ENCODE results near the gene EXOC2. TPM values are rescaled to one million over a fixed set of nuclear protein-coding genes. Genes with fewer than 3 reads are reported as not detected.
A peak's percentile ranks its signal among the peaks of the same experiment; 100 is the strongest.

The EXOC2 gene
- total and polyA plus RNA-seq, 9 donors = 19.5 to 25.1 (median 21.8) TPM

DNA sequence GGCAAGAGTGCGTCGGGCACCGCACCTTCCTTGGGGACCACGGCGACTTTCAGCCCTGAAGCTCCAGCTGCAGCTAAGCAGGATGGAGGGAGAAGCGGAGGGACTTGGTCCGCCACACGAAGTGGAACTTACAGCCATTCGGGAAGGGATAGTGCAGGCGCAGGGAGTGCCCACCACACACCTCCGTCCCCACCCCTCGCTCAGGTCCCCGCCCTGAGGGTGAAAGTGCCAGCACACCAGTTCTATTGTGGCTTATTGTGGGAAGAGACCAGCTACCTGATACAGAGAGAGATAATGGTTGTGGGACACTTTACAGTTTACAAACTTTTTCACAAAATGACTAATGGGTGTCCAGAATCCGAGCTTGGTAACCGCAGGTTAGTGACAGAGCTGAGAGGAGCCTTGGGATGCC lies 225.3 kb downstream of the EXOC2 start:
- 98% methylated on average over 5 of the region's 15 CpGs for WGBS (ENCODE audit: insufficient coverage)
- Histone ChIP-seq H3K36me3 (ENCODE audit: control insufficient read depth, insufficient read depth, low read length) (no peaks in the 10 kb centered on the region), H3K9me3 (replicated peaks; ENCODE audit: control insufficient read depth, low read depth, low read length) (no peaks in the 10 kb centered on the region), H3K27me3 (ENCODE audit: control insufficient read depth, insufficient read depth, low read length) (peaks cover 19% of the 10 kb centered on the region), H3K4me1 (ENCODE audit: control insufficient read depth, insufficient read depth, low read length) (peaks cover 4% of the 10 kb centered on the region), H3K27ac (ENCODE audit: low read length) (no peak overlapping the region), H3K4me3 (ENCODE audit: low read length) (no peak overlapping the region)
- DNase-seq = no peak

DNA sequence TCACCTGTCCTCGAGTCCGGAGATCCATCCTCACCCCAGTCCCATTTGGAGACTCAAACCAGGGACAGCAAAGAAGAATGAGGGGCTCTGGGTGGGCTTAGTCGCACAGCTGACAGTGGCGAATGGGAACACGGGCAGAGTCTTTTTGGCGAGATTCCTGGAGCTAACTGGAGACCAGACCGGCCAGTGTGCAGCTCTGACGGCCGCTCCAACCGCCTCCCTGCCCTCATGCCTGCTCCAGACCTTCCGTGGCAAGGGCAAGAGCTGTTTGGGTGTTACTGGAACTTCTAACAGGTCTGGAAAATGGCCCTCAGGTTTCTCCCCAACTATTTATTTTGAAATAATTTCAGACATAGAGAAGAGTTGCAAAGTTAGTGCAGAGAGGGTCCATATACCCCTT lies 225.8 kb downstream of the EXOC2 start:
- 73% methylated on average over 4 of the region's 11 CpGs for WGBS (ENCODE audit: insufficient coverage)
- H3K4me3 ChIP-seq (ENCODE audit: low read length) = no peak overlapping the region
- peaks cover 4% of the 10 kb centered on the region for H3K4me1 ChIP-seq (ENCODE audit: control insufficient read depth, insufficient read depth, low read length)
- no peaks in the 10 kb centered on the region for H3K36me3 ChIP-seq (ENCODE audit: control insufficient read depth, insufficient read depth, low read length)
- DNase-seq = no peak
- H3K27ac ChIP-seq (ENCODE audit: low read length) = no peak overlapping the region
- peaks cover 19% of the 10 kb centered on the region for H3K27me3 ChIP-seq (ENCODE audit: control insufficient read depth, insufficient read depth, low read length)
- no peaks in the 10 kb centered on the region for H3K9me3 ChIP-seq (replicated peaks; ENCODE audit: control insufficient read depth, low read depth, low read length)

DNA sequence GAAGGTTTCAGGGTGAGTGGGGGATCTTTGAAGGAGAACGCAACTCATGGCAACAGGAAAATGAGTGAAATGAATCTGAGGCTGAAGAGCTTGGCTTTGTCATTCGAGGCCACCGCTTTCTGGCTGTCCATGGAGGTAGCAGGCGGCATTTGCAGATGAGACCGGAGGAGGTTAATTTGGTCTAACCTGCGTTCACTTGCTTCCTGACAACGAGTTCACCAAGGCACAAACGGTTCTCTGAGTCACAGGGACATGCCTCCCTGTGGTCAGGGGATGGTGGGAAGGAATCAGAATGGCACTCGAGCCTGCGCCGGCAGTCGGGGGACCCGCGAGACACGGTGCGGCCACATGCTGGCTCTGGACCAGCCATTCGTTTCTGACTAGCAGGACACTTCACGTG lies 226.4 kb downstream of the EXOC2 start:
- H3K36me3 ChIP-seq (ENCODE audit: control insufficient read depth, insufficient read depth, low read length) = no peaks in the 10 kb centered on the region
- no peak overlapping the region for H3K4me3 ChIP-seq (ENCODE audit: low read length)
- DNase-seq = no peak
- WGBS (ENCODE audit: insufficient coverage) = 89% methylated on average over 18 of the region's 18 CpGs
- peaks cover 19% of the 10 kb centered on the region for H3K27me3 ChIP-seq (ENCODE audit: control insufficient read depth, insufficient read depth, low read length)
- peaks cover 4% of the 10 kb centered on the region for H3K4me1 ChIP-seq (ENCODE audit: control insufficient read depth, insufficient read depth, low read length)
- no peaks in the 10 kb centered on the region for H3K9me3 ChIP-seq (replicated peaks; ENCODE audit: control insufficient read depth, low read depth, low read length)
- H3K27ac ChIP-seq (ENCODE audit: low read length) = no peak overlapping the region

DNA sequence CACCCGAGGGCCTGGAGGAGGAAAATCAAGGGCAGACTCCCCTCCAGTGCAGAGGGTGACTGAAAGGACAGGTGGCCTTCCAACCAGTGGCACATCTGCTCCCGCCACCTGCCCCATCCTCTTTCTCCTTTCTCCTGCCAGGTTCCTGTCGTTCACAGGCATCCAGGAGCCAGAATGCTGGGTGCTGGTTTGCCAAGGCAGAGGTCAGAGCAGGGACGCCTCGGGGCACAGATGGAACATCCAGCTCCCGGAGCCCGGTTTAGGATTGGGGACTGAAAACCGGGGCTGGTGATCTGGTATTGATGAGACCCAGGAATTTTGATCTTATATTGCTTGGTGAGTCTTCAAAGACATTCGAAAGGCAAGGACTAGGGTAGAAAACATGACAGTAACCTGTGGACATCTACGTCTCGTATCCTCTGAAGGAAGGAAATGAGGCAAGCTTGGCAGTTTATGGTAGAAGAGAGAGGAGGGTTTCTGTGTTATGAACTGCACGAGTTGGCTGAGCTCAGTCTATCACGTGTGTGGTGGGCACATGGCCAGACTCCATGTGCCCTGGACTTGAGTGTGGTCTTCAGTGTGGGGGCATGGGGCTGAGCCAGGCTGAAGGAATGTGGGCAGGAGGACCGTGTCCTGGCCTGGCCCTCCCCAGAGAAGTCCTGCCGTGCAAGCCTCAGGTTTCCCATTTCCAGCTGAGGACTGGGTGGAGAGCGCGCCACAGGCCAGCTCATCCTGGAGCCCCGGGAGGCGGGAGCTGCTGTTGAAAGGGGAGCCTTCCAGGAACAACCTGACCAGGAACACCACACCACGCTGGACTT lies 227.2 kb downstream of the EXOC2 start:
- Histone ChIP-seq H3K9me3 (replicated peaks; ENCODE audit: control insufficient read depth, low read depth, low read length) (no peaks in the 10 kb centered on the region), H3K4me1 (ENCODE audit: control insufficient read depth, insufficient read depth, low read length) (peaks cover 4% of the 10 kb centered on the region), H3K4me3 (ENCODE audit: low read length) (no peak overlapping the region), H3K36me3 (ENCODE audit: control insufficient read depth, insufficient read depth, low read length) (no peaks in the 10 kb centered on the region), H3K27me3 (ENCODE audit: control insufficient read depth, insufficient read depth, low read length) (peaks cover 21% of the 10 kb centered on the region), H3K27ac (ENCODE audit: low read length) (no peak overlapping the region)
- DNase-seq = no peak
- WGBS (ENCODE audit: insufficient coverage) = 79% methylated on average over 13 of the region's 20 CpGs

DNA sequence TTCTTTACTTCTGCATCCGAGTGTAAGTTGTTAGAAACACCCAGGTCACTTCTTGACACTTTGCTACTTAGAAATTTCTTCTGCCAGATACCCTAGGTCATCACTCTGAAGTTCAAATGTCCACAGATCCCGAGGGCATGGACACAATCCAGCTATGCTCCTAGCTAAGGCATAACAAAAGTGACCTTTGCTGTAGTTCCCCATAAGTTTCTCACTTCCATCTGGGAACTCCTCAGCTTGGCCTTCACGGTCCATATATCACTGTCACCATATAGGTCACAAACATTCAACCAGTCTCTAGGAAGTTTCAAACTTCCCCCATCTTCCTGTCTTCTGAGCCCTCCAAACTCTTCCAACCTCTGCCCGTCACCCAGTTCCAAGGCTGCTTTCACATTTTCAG lies 236.1 kb downstream of the EXOC2 start:
- no peaks in the 10 kb centered on the region for H3K9me3 ChIP-seq (replicated peaks; ENCODE audit: control insufficient read depth, low read depth, low read length)
- no peak for DNase-seq
- H3K27ac ChIP-seq (ENCODE audit: low read length) = no peak overlapping the region
- H3K4me3 ChIP-seq (ENCODE audit: low read length) = no peak overlapping the region
- no peaks in the 10 kb centered on the region for H3K36me3 ChIP-seq (ENCODE audit: control insufficient read depth, insufficient read depth, low read length)
- H3K27me3 ChIP-seq (ENCODE audit: control insufficient read depth, insufficient read depth, low read length) = peaks cover 15% of the 10 kb centered on the region
- WGBS (ENCODE audit: insufficient coverage) = 89% methylated on average over 3 of the region's 4 CpGs
- peaks cover 12% of the 10 kb centered on the region for H3K4me1 ChIP-seq (ENCODE audit: control insufficient read depth, insufficient read depth, low read length)

DNA sequence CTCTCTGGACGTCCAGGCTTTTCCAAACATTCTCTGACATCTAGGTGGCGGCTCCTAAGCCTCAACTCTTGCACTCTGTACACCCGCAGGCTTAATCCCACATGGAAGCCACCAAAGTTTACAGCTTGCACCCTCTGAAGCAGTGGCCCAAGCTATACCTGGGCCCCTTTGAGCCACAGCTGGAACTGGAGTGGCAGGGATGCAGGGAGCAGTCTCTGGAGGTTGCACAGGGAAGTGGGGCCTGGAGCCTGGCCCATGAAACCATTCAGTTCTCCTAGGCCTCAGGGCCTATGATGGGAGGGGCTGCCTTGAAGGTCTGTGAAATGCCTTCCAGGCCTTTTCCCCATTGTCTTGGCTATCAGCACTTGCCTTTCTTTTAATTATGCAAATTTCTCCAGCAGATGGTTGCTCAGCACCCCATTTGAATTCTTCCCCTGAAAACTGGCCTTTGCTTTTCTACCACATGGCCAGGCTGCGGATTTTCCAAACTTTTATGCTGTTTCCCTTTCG lies 236.5 kb downstream of the EXOC2 start:
- 89% methylated on average over 5 of the region's 5 CpGs for WGBS (ENCODE audit: insufficient coverage)

DNA sequence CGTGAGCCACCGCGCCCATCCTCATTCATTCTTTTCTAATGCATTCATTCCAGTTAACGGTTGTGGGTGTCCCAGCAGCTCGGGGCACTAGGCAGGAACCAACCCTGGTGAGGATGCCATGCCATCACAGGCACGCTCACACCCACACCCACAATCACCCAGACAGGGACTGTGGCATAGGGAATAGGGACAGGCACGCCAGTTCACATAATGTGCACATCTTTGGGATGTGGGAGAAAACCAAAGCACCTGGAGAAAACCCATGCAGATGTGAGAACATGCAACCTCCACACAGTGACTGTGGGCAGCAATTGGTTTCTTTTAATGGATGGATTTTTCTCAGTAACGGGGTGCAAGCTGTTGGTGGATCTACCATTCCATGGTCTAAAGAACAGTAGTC lies 237.1 kb downstream of the EXOC2 start:
- H3K27ac ChIP-seq (ENCODE audit: low read length) = no peak overlapping the region
- peaks cover 12% of the 10 kb centered on the region for H3K4me1 ChIP-seq (ENCODE audit: control insufficient read depth, insufficient read depth, low read length)
- peaks cover 17% of the 10 kb centered on the region for H3K27me3 ChIP-seq (ENCODE audit: control insufficient read depth, insufficient read depth, low read length)
- H3K9me3 ChIP-seq (replicated peaks; ENCODE audit: control insufficient read depth, low read depth, low read length) = no peaks in the 10 kb centered on the region
- no peaks in the 10 kb centered on the region for H3K36me3 ChIP-seq (ENCODE audit: control insufficient read depth, insufficient read depth, low read length)
- no peak overlapping the region for H3K4me3 ChIP-seq (ENCODE audit: low read length)
- 100% methylated on average over 3 of the region's 8 CpGs for WGBS (ENCODE audit: insufficient coverage)
- DNase-seq = no peak

More for the DNA sequence above, 236.5 kb downstream of the EXOC2 start:
- no peaks in the 10 kb centered on the region for H3K9me3 ChIP-seq (replicated peaks; ENCODE audit: control insufficient read depth, low read depth, low read length)
- H3K27me3 ChIP-seq (ENCODE audit: control insufficient read depth, insufficient read depth, low read length) = peaks cover 15% of the 10 kb centered on the region
- DNase-seq = no peak
- H3K4me3 ChIP-seq (ENCODE audit: low read length) = no peak overlapping the region
- H3K27ac ChIP-seq (ENCODE audit: low read length) = no peak overlapping the region
- no peaks in the 10 kb centered on the region for H3K36me3 ChIP-seq (ENCODE audit: control insufficient read depth, insufficient read depth, low read length)
- H3K4me1 ChIP-seq (ENCODE audit: control insufficient read depth, insufficient read depth, low read length) = peaks cover 12% of the 10 kb centered on the region

DNA sequence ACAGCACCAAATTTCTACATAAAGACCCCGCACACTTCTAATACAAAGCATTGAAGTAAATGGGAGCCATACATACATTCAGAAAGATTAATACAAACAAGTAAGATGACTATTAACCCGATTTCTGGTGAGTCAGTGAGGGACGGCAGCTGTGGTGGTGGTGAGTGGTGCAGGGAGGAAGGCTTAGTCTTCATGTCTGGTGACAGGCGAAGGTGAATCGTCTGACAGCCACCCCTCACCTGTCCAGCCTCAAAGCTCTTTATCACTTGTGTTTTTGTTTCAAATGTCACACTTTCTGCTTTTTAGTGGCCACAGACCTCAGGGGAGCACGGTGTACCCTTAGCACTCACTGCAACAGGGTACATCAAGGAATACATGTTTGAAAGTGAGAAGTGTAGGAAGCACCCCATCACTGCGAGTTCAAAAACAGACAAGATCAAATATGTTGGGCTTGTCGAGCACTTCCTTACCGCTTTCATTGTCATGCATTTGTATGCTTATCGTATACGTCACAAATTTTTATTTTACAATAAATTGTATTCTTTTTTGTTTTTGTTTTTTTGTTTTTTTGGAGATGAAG lies 237.8 kb downstream of the EXOC2 start:
- no peak for DNase-seq
- WGBS (ENCODE audit: insufficient coverage) = 80% methylated on average over 2 of the region's 11 CpGs
- H3K27me3 ChIP-seq (ENCODE audit: control insufficient read depth, insufficient read depth, low read length) = peaks cover 17% of the 10 kb centered on the region
- H3K4me1 ChIP-seq (ENCODE audit: control insufficient read depth, insufficient read depth, low read length) = peaks cover 12% of the 10 kb centered on the region
- H3K36me3 ChIP-seq (ENCODE audit: control insufficient read depth, insufficient read depth, low read length) = no peaks in the 10 kb centered on the region
- H3K9me3 ChIP-seq (replicated peaks; ENCODE audit: control insufficient read depth, low read depth, low read length) = no peaks in the 10 kb centered on the region
- H3K27ac ChIP-seq (ENCODE audit: low read length) = no peak overlapping the region
- H3K4me3 ChIP-seq (ENCODE audit: low read length) = no peak overlapping the region

DNA sequence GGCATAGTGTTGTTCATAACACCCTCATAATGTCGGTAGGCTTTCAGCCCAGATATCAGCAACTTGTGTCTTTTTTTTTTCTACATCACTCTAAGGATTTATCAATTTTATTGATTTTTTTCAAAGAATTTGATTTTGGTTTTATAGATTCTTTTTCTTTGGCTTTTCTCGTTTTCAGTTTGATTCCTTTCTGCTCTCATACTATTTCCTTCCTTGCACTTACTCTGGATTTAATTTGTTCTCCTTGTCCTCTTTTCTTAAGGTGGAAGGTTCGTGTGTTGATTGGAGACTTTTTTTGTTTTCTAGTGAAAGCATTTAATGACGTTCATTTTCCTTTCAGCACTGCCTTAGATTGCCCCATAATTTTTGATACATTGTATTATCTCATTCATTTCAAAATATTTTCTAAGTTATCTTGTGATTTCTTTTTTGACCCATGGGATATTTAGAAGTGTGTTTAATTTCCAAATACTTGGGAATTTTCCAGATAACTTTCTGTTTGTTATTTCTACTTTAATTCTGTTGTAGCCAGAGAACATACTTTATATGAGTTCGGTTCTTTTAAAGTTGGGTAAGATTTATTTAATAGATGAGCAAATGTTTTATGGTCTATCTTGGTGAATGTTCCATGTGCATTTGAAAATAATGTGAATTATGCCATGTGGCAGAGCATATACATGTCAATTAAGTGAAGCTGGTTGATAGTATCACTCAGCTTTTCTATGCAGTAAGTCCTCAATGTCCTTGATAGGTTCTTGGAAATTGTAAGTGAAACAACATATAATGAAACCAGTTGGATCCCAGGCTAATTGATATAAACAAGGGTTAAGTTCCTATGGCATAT lies 238.6 kb downstream of the EXOC2 start:
- Histone ChIP-seq H3K27me3 (ENCODE audit: control insufficient read depth, insufficient read depth, low read length) (peaks cover 17% of the 10 kb centered on the region), H3K4me3 (ENCODE audit: low read length) (no peak overlapping the region), H3K4me1 (ENCODE audit: control insufficient read depth, insufficient read depth, low read length) (peaks cover 12% of the 10 kb centered on the region), H3K9me3 (replicated peaks; ENCODE audit: control insufficient read depth, low read depth, low read length) (no peaks in the 10 kb centered on the region), H3K27ac (ENCODE audit: low read length) (no peak overlapping the region), H3K36me3 (ENCODE audit: control insufficient read depth, insufficient read depth, low read length) (no peaks in the 10 kb centered on the region)
- DNase-seq = peak; percentile 23
- whole genome bisulfite sequencing (ENCODE audit: insufficient coverage) = no CpG with 5 or more reads among the region's 5 CpGs

DNA sequence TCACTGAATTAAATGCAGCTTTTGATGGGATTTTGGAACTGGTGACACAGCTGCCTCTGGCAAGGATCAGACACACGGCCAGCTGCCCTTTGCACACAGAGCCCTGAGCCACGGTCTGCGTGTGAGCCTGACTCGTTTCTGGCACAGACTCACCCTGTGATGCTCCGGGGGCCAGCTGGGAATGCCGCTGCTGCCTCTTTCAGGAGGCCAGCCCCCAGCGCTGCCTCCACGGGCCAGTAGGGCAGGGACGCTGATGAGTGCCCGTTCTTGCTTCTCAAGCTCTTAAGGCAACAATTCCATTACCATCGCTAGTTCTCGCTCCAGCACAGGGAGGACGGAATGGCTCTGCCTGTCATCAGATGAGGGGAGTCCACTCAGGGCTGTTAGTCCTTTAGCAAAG lies 239.8 kb downstream of the EXOC2 start:
- Histone ChIP-seq H3K4me3 (ENCODE audit: low read length) (no peak overlapping the region), H3K4me1 (ENCODE audit: control insufficient read depth, insufficient read depth, low read length) (peaks cover 12% of the 10 kb centered on the region), H3K9me3 (replicated peaks; ENCODE audit: control insufficient read depth, low read depth, low read length) (no peaks in the 10 kb centered on the region), H3K27ac (ENCODE audit: low read length) (no peak overlapping the region), H3K36me3 (ENCODE audit: control insufficient read depth, insufficient read depth, low read length) (no peaks in the 10 kb centered on the region), H3K27me3 (ENCODE audit: control insufficient read depth, insufficient read depth, low read length) (peaks cover 19% of the 10 kb centered on the region)
- DNase-seq = peak; percentile 84
- WGBS (ENCODE audit: insufficient coverage) = 36% methylated on average over 13 of the region's 13 CpGs

Data from muscle of leg (tissue), 11 donors.